Fibroblast of lung (primary cell): Measurements from ENCODE around the gene RNF152. TPM values are rescaled to one million over a fixed set of nuclear protein-coding genes. Genes with fewer than 3 reads are reported as not detected.

Source experiments
- DNase-seq, 2 donors: peaks; one replicate each; pipeline versions ENCODE4 v3.0.0 to v3.0.0-alpha.2; 2010; ENCODE audit warnings: low read depth in 2 of 2
- H2AFZ ChIP-seq: 2 replicates; pipeline ENCODE4 v1.5.1; 2012; ENCODE audit warnings: low read length, control low read depth, inconsistent platforms
- H3K27ac ChIP-seq: 2 replicates; pipeline ENCODE4 v1.5.1; 2011; ENCODE audit warnings: low read length, control low read depth; ENCODE audit not compliant: insufficient read depth
- H3K27me3 ChIP-seq: 2 replicates; pipeline ENCODE4 v1.5.1; 2011; ENCODE audit warnings: mild to moderate bottlenecking, low read length; ENCODE audit not compliant: control insufficient read depth, insufficient read depth
- H3K36me3 ChIP-seq: 2 replicates; pipeline ENCODE4 v1.5.1; 2011; ENCODE audit warnings: low read length; ENCODE audit not compliant: control insufficient read depth, insufficient read depth
- H3K4me1 ChIP-seq: 2 replicates; pipeline ENCODE4 v1.5.1; 2011; ENCODE audit warnings: low read length; ENCODE audit not compliant: control insufficient read depth, insufficient read depth; ENCODE audit errors: extremely low read depth
- H3K4me2 ChIP-seq: 2 replicates; pipeline ENCODE4 v1.5.1; 2011; ENCODE audit warnings: low read length, control low read depth; ENCODE audit not compliant: insufficient read depth; ENCODE audit errors: extremely low read depth
- H3K4me3 ChIP-seq, 4 experiments: fragments of 200-600 bp in 1 of 4; sonication (generic) in 1 of 4; replicated peaks in 1 of 4; 2 replicates each; pipeline ENCODE4 v1.5.1; 2011 to 2016; ENCODE audit warnings: low read length in 4 of 4, low read depth in 3 of 4, mild to moderate bottlenecking in 3 of 4, control low read depth in 2 of 4, inconsistent platforms in 1 of 4, mixed read lengths in 1 of 4; ENCODE audit not compliant: insufficient read depth in 1 of 4; ENCODE audit errors: control extremely low read depth in 1 of 4
- H3K79me2 ChIP-seq: 2 replicates; pipeline ENCODE4 v1.5.1; 2012; ENCODE audit warnings: mild to moderate bottlenecking, low read length, inconsistent platforms; ENCODE audit not compliant: control insufficient read depth, insufficient read depth
- H3K9ac ChIP-seq: 2 replicates; pipeline ENCODE4 v1.5.1; 2011; ENCODE audit warnings: mild to moderate bottlenecking, low read length, control low read depth; ENCODE audit not compliant: insufficient read depth
- H3K9me3 ChIP-seq: 2 replicates; pipeline ENCODE4 v1.5.1; 2012; ENCODE audit warnings: low read depth, low read length; ENCODE audit not compliant: control insufficient read depth, insufficient read depth
- H4K20me1 ChIP-seq: 2 replicates; pipeline ENCODE4 v1.5.1; 2011; ENCODE audit warnings: low read length; ENCODE audit not compliant: control insufficient read depth, insufficient read depth; ENCODE audit errors: extremely low read depth
- EZH2 ChIP-seq: IDR thresholded peaks from 2 replicates; pipeline ENCODE4 v1.5.1; 2012; ENCODE audit warnings: low read length, control low read depth, mild to moderate bottlenecking; ENCODE audit errors: missing control alignments
- polyA plus RNA-seq, 2 donors: library from polyadenylated mRNA; depleted of rRNA in 1 of 2; stranded (reverse) in 1 of 2; unstranded in 1 of 2; fragments of >200 nt; gene quantifications; 2 replicates each; pipeline ENCODE4 v1.2.1, GENCODE V29; 2011 to 2012; ENCODE audit warnings: missing spikeins in 1 of 2
- total RNA-seq: library from RNA; depleted of rRNA; stranded (reverse); fragments of >200 nt; gene quantifications from 2 replicates; pipeline ENCODE4 v1.2.1, GENCODE V29; 2014
- TF ChIP-seq, protein P1 (sequence below), 2 donors: IDR thresholded peaks in 1 of 2; conservative IDR thresholded peaks in 1 of 2; 1 replicate in 1 of 2; 2 replicates in 1 of 2; pipeline ENCODE4 v1.5.1; 2011 to 2012; ENCODE audit warnings: low read length in 2 of 2, control low read depth in 1 of 2, inconsistent platforms in 1 of 2, low read depth in 1 of 2, mild to moderate bottlenecking in 1 of 2

RNF152 gene
- total and polyA plus RNA-seq, 2 donors (not counting 1 experiment from before 2014, with no cell fraction given), result 20.0 to 24.4 TPM

DNA sequence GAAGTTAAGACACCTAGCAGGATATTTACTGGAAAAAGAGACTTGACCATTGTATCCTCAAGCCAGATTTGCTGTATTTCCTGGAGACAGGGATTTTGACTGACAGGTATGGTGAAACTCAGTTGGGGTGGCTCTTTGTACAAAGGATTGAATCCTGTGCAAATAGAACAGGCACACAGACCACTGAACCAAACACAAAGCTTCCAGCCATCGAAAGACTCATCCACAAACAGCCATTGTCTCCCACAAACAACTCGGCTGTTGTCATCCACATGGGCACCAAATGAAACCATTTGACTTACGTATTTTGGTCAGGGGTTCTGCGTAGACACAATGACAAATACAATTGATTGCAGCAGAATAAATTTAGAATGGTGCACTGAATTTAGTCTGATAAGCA lies 15.9 kb downstream of the RNF152 start:
- Histone ChIP-seq H3K27me3 (no peaks in the 10 kb centered on the region), H3K27ac (no peak overlapping the region), H3K4me1 (peaks cover 2% of the 10 kb centered on the region), H3K9ac (no peak overlapping the region), H4K20me1 (no peaks in the 10 kb centered on the region), H2AFZ (no peak overlapping the region), H3K79me2 (peaks cover 49% of the 10 kb centered on the region), H3K36me3 (no peaks in the 10 kb centered on the region), H3K4me3 (no peak overlapping the region), H3K9me3 (no peaks in the 10 kb centered on the region), H3K4me2 (no peak overlapping the region)
- no peak for DNase-seq
- no peak for TF ChIP-seq EZH2

DNA sequence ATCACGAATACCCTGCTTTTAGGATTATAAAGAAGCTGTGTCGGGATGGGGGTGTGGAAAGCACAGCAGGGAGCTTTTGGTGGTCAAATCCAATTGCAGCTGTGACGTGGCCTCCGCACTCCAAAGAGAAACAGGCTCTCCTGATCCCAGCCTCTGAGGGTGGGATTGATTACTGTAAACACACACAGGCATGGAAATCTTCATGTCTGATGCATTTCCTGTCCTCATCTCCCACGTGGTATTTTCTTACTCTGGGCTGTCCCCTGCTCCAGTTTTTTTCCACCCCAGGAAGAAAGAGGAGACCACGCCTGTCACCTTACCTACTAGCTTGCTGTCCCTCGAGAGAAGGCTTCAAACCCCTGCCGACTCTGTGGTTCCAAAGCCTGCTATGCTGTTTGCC lies 22.7 kb downstream of the RNF152 start:
- Histone ChIP-seq H3K9me3 (no peaks in the 10 kb centered on the region), H3K27ac (peak overlapping the region; percentile 74), H2AFZ (peak overlapping the region; percentile 27), H3K4me3 (peak overlapping the region in 1 of 4 experiments; percentile 9), H3K79me2 (peaks cover 34% of the 10 kb centered on the region), H4K20me1 (no peaks in the 10 kb centered on the region), H3K36me3 (no peaks in the 10 kb centered on the region), H3K4me1 (peaks cover 16% of the 10 kb centered on the region), H3K4me2 (peak overlapping the region; percentile 75), H3K27me3 (no peaks in the 10 kb centered on the region), H3K9ac (peak overlapping the region; percentile 49)
- DNase-seq, result peak; percentile 19 to 63
- TF ChIP-seq, protein P1, sequence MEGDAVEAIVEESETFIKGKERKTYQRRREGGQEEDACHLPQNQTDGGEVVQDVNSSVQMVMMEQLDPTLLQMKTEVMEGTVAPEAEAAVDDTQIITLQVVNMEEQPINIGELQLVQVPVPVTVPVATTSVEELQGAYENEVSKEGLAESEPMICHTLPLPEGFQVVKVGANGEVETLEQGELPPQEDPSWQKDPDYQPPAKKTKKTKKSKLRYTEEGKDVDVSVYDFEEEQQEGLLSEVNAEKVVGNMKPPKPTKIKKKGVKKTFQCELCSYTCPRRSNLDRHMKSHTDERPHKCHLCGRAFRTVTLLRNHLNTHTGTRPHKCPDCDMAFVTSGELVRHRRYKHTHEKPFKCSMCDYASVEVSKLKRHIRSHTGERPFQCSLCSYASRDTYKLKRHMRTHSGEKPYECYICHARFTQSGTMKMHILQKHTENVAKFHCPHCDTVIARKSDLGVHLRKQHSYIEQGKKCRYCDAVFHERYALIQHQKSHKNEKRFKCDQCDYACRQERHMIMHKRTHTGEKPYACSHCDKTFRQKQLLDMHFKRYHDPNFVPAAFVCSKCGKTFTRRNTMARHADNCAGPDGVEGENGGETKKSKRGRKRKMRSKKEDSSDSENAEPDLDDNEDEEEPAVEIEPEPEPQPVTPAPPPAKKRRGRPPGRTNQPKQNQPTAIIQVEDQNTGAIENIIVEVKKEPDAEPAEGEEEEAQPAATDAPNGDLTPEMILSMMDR (conservative IDR thresholded peaks at IDR 0.05 in 1 of 2, IDR thresholded peaks at IDR 0.05 in 1 of 2; ENCODE audit: low read depth in 1 of 2, low read length in 2 of 2), result no peak
- TF ChIP-seq EZH2, result no peak

DNA sequence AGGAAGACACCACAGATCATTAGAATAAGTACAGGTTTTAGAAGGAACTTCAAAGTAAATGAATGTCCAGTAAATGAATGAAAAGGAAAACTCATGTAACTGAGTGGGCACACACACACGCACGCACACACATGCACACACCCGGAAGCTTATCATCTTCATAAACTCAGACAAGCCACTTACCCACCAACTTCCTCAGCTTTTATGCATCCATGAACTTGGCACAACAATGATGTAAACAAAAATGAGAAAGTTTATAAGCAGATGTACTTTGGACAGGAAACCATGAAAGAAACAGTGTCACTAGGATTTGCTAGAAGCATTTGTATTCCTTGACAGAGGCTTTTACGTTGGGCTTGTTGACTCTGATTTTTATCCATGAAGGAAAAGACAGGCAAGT lies 23.2 kb downstream of the RNF152 start:
- Histone ChIP-seq H3K4me2 (peak overlapping the region; percentile 75), H2AFZ (no peak overlapping the region), H4K20me1 (no peaks in the 10 kb centered on the region), H3K36me3 (no peaks in the 10 kb centered on the region), H3K9ac (no peak overlapping the region), H3K4me1 (peaks cover 16% of the 10 kb centered on the region), H3K4me3 (peak overlapping the region in 1 of 4 experiments; percentile 9), H3K9me3 (no peaks in the 10 kb centered on the region), H3K27ac (peak overlapping the region; percentile 74), H3K79me2 (peaks cover 34% of the 10 kb centered on the region), H3K27me3 (no peaks in the 10 kb centered on the region)
- peak in 1 of 2 donors; percentile 37 for DNase-seq
- TF ChIP-seq, protein P1 (conservative IDR thresholded peaks at IDR 0.05 in 1 of 2, IDR thresholded peaks at IDR 0.05 in 1 of 2; ENCODE audit: low read depth in 1 of 2, low read length in 2 of 2), result no peak
- TF ChIP-seq EZH2, result no peak
